Uterus (tissue), 4 donors: ENCODE results near the gene RNF214. TPM values are rescaled to one million over a fixed set of nuclear protein-coding genes. Genes with fewer than 3 reads are reported as not detected.

Experiments used
- DNase-seq, 2 donors: peaks; one replicate each; pipeline ENCODE4 v3.0.0-alpha.2; 2019 to 2020
- H3K27ac ChIP-seq, 2 donors: fragments of 200-600 bp; sonication (generic); 1 replicate in 1 of 2; 2 replicates in 1 of 2; pipeline ENCODE4 v1.5.1; 2016 to 2018
- H3K27me3 ChIP-seq, 2 donors: fragments of 200-600 bp; sonication (generic); one replicate each; pipeline ENCODE4 v1.5.1; 2018 to 2019; ENCODE audit warnings: control low read depth in 1 of 2
- H3K36me3 ChIP-seq, 2 donors: fragments of 200-600 bp; sonication (generic); one replicate each; pipeline ENCODE4 v1.5.1; 2019; ENCODE audit warnings: control low read depth in 1 of 2
- H3K4me1 ChIP-seq, 2 donors: fragments of 200-600 bp; sonication (generic); one replicate each; pipeline ENCODE4 v1.5.1; 2018 to 2019; ENCODE audit warnings: control low read depth in 1 of 2
- H3K4me3 ChIP-seq, 2 donors: fragments of 200-600 bp; sonication (generic); 1 replicate in 1 of 2; 2 replicates in 1 of 2; pipeline ENCODE4 v1.5.1; 2018 to 2019; ENCODE audit warnings: mild to moderate bottlenecking in 1 of 2
- H3K9me3 ChIP-seq, 2 donors: fragments of 200-600 bp; sonication (generic); one replicate each; pipeline ENCODE4 v1.5.1; 2019; ENCODE audit warnings: control low read depth in 1 of 2
- CTCF ChIP-seq, 4 experiments: fragments of 200-600 bp in 2 of 4; fragments of 450-650 bp in 2 of 4; sonication (generic) in 2 of 4; IDR thresholded peaks; one replicate each; pipeline ENCODE4 v1.5.1; 2016 to 2019; ENCODE audit warnings: antibody characterized with exemption in 4 of 4, mild to moderate bottlenecking in 2 of 4, moderate library complexity in 1 of 4
- POLR2A ChIP-seq, 2 donors: fragments of 450-650 bp; IDR thresholded peaks; one replicate each; pipeline ENCODE4 v1.6.1; 2016; ENCODE audit warnings: antibody characterized with exemption in 2 of 2, mild to moderate bottlenecking in 1 of 2, moderate library complexity in 1 of 2
- intact Hi-C: fragments of 100-400 bp; cut with DNase I; formaldehyde crosslinking; loops from one replicate; pipeline ENCODE4 v1.15.1; 2023; ENCODE audit warnings: low total_unique reads
- total RNA-seq, 4 donors: library from RNA; depleted of rRNA in 3 of 4; stranded (reverse); fragments of >200 nt in 3 of 4; gene quantifications; one replicate each; pipeline versions ENCODE4 v1.1.0 to v1.2.4, GENCODE V29; 2014 to 2023
- donor health status: DM: yes; HTN: yes; CAD: no.

Gene RNF214
- total RNA-seq, 4 donors from 2014 or later: 4.4 to 38.6 (median 11.4) TPM

- TF ChIP-seq POLR2A (IDR thresholded peaks at IDR 0.05) (no peak), CTCF (IDR thresholded peaks at IDR 0.05) (peak; percentile 75 to 93 (median 86))
- no peaks in the 10 kb centered on the region for H3K36me3 ChIP-seq
- peaks cover 3 to 10% of the 10 kb centered on the region in 2 donors for H3K4me1 ChIP-seq
- H3K4me3 ChIP-seq: no peak overlapping the region
- peak in 1 of 2 donors; percentile 59 for DNase-seq
- no peak overlapping the region for H3K27ac ChIP-seq
- intact Hi-C loops: loop anchor here (5.0 to 10.0 kb wide), 2 partner anchors 44 to 432 kb away; partner anchors contain the start of gene APOA5
- no peaks in the 10 kb centered on the region for H3K27me3 ChIP-seq
- no peaks in the 10 kb centered on the region for H3K9me3 ChIP-seq
These were observed 5.8 kb upstream of the RNF214 start for GRCh38 chr11:117226388-117227385.

GRCh38 chr11:117228091-117228490 is 4.4 kb upstream of the RNF214 start:
- DNase-seq: peak in 1 of 2 donors; percentile 14
- Histone ChIP-seq H3K4me3 (no peak overlapping the region), H3K4me1 (peaks cover 0 to 3% of the 10 kb centered on the region in 2 donors), H3K36me3 (no peaks in the 10 kb centered on the region), H3K27ac (no peak overlapping the region), H3K9me3 (no peaks in the 10 kb centered on the region), H3K27me3 (no peaks in the 10 kb centered on the region)
- intact Hi-C loops: loop anchor here (5.0 to 10.0 kb wide), 2 partner anchors 46 to 433 kb away; partner anchors contain the start of gene APOA5
- TF ChIP-seq CTCF (IDR thresholded peaks at IDR 0.05) (no peak), POLR2A (IDR thresholded peaks at IDR 0.05) (no peak)

GRCh38 chr11:117229411-117229810 is 3.1 kb upstream of the RNF214 start:
- H3K36me3 ChIP-seq: no peaks in the 10 kb centered on the region
- intact Hi-C loops: loop anchor here (5.0 to 10.0 kb wide), 2 partner anchors 47 to 435 kb away; partner anchors contain the start of gene APOA5
- no peaks in the 10 kb centered on the region for H3K27me3 ChIP-seq
- no peak for DNase-seq
- H3K4me1 ChIP-seq: no peaks in the 10 kb centered on the region
- no peak overlapping the region for H3K27ac ChIP-seq
- H3K4me3 ChIP-seq: no peak overlapping the region
- TF ChIP-seq CTCF (IDR thresholded peaks at IDR 0.05) (no peak), POLR2A (IDR thresholded peaks at IDR 0.05) (no peak)
- H3K9me3 ChIP-seq: no peaks in the 10 kb centered on the region

- Histone ChIP-seq H3K4me3 (no peak overlapping the region), H3K36me3 (no peaks in the 10 kb centered on the region), H3K9me3 (no peaks in the 10 kb centered on the region), H3K4me1 (no peaks in the 10 kb centered on the region), H3K27ac (no peak overlapping the region), H3K27me3 (no peaks in the 10 kb centered on the region)
- no peak for DNase-seq
- TF ChIP-seq CTCF (IDR thresholded peaks at IDR 0.05): no peak
- TF ChIP-seq POLR2A (IDR thresholded peaks at IDR 0.05): no peak
- intact Hi-C loops: loop anchor here (5.0 to 10.0 kb wide), 3 partner anchors 48 to 435 kb away; partner anchors contain the start of genes APOA5 and BACE1
These were observed 2.6 kb upstream of the RNF214 start for GRCh38 chr11:117229931-117230285.
